HUES48 (cell line): ENCODE results near the gene THOC7.

Experiments
- H3K27ac ChIP-seq: one replicate; pipeline ENCODE4 v1.7.0; 2013; ENCODE audit warnings: low read depth, low read length, inconsistent platforms
- H3K27me3 ChIP-seq: 2 replicates; pipeline ENCODE4 v1.6.1; 2013; ENCODE audit warnings: mild to moderate bottlenecking, low read length; ENCODE audit not compliant: control insufficient read depth, insufficient read depth
- H3K36me3 ChIP-seq: 2 replicates; pipeline ENCODE4 v1.6.1; 2013; ENCODE audit warnings: low read length; ENCODE audit not compliant: control insufficient read depth, insufficient read depth
- H3K4me1 ChIP-seq: 2 replicates; pipeline ENCODE4 v1.6.1; 2013; ENCODE audit warnings: mild to moderate bottlenecking, low read length; ENCODE audit not compliant: control insufficient read depth, insufficient read depth
- H3K4me3 ChIP-seq: 2 replicates; pipeline ENCODE4 v1.5.1; 2013; ENCODE audit warnings: mild to moderate bottlenecking, low read depth, low read length
- H3K9ac ChIP-seq: 2 replicates; pipeline ENCODE4 v1.6.1; 2013; ENCODE audit warnings: mild to moderate bottlenecking, low read depth, low read length, moderate library complexity
- H3K9me3 ChIP-seq: 2 replicates; pipeline ENCODE4 v1.6.1; 2013; ENCODE audit warnings: low read length; ENCODE audit not compliant: control insufficient read depth, insufficient read depth

The THOC7 gene

DNA sequence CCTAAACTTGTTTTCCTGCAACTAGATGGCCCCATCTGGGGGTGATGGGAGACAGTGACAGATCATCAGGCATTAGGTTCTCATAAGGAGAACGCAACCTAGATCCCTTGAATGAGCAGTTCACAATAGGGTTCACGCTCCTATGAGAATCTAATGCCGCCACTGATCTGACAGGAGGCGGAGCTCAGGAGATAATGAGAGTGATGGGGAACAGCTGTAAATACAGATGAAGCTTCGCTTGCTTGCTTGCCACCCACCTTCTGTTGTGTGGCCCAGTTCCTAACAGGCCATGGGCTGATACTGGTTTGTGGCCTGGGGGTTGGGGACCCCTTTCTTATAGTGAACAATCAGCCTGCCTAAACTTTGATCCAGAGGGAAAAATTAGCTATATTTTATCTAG is 59.7 kb downstream of the THOC7 start:
- Histone ChIP-seq H3K36me3 (no peaks in the 10 kb centered on the region), H3K9ac (no peak overlapping the region), H3K27me3 (no peaks in the 10 kb centered on the region; the same call in 1 of the 2 replicates), H3K4me1 (no peaks in the 10 kb centered on the region), H3K9me3 (no peaks in the 10 kb centered on the region), H3K4me3 (no peak overlapping the region), H3K27ac (no peak overlapping the region)

DNA sequence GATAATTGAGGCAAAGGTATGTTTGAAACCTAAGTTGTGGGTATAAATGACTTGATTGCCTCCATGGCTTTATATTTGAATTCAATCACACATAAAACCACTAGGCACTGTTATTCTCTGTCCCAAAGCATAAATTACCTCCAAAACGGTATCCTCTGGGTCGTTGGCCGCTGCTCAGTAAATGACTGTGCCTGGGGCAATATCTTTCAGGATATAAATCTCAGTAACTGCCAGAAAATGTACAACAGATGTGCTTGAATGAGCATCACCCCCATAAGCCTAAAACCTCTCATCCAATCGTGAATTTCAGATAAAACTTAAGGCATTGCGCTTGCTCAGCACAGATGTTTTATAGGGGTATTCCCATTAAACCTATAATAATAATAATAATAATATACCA is 63.5 kb downstream of the THOC7 start:
- H3K27ac ChIP-seq: no peak overlapping the region
- no peaks in the 10 kb centered on the region for H3K36me3 ChIP-seq
- H3K9ac ChIP-seq: no peak overlapping the region
- H3K9me3 ChIP-seq: no peaks in the 10 kb centered on the region
- H3K4me1 ChIP-seq: no peaks in the 10 kb centered on the region
- no peaks in the 10 kb centered on the region; the same call in 1 of the 2 replicates for H3K27me3 ChIP-seq
- H3K4me3 ChIP-seq: no peak overlapping the region

DNA sequence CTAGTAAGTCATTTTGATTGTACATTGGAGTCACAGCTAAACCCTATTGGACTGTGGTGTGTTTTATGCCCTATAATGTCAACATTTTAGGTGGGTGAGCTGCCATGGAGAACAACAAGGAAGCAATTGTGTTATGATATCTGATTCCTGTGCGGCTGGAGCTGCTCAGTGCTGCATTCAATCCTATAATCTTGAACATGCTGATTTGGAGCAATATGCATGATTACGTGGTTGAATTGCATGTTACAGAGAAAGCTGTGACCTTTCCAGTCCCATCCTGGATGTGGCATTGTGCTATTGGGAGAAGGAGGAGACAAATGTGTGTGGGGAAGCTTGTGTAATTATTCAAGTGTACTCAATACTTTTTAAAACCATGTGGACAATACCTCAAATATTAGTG is 64.7 kb downstream of the THOC7 start:
- H3K9ac ChIP-seq: no peak overlapping the region
- no peak overlapping the region for H3K27ac ChIP-seq
- H3K9me3 ChIP-seq: no peaks in the 10 kb centered on the region
- no peak overlapping the region for H3K4me3 ChIP-seq
- no peaks in the 10 kb centered on the region for H3K4me1 ChIP-seq
- H3K36me3 ChIP-seq: no peaks in the 10 kb centered on the region
- H3K27me3 ChIP-seq: no peaks in the 10 kb centered on the region

DNA sequence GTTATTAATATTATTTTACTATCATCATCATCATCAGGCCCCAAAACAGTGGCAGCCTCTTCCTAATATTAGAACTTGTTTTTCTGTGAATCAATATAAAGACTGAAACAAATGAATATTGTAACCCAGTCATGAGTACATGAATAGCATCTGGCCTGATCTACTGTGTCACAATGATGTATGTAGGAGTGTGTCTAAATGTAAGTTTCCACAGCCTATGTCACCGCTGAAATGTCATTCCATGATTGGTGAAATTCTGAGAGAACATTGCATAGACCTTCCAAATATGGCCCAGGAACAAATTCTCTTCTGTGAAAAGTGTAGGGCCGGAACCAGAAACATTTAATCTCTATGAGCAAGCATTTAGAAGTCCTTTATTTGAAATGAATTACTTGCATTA is 65.1 kb downstream of the THOC7 start:
- H3K36me3 ChIP-seq: no peaks in the 10 kb centered on the region
- no peaks in the 10 kb centered on the region for H3K27me3 ChIP-seq
- H3K4me1 ChIP-seq: no peaks in the 10 kb centered on the region
- H3K9ac ChIP-seq: no peak overlapping the region
- no peaks in the 10 kb centered on the region for H3K9me3 ChIP-seq
- no peak overlapping the region for H3K4me3 ChIP-seq
- H3K27ac ChIP-seq: no peak overlapping the region

DNA sequence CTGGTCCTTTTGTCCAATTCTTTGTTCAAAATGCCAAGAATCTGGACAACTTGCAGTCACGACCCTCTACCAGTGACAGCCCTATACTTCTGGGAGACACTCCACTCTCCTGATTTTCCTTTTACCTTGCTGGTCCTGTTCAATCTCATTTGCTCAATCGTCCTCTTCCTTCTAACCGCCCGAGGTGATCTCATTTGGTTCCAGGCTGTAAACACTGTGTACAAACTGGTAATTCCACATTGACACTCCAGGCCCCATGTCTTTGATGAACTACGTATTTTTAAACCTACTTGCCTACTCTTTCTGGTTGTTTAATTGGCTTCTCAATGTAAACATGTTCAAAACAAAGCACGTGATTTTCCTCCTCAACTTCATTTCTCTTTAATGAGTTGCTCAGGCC is 68.2 kb downstream of the THOC7 start:
- Histone ChIP-seq H3K9me3 (no peaks in the 10 kb centered on the region), H3K27ac (no peak overlapping the region)

DNA sequence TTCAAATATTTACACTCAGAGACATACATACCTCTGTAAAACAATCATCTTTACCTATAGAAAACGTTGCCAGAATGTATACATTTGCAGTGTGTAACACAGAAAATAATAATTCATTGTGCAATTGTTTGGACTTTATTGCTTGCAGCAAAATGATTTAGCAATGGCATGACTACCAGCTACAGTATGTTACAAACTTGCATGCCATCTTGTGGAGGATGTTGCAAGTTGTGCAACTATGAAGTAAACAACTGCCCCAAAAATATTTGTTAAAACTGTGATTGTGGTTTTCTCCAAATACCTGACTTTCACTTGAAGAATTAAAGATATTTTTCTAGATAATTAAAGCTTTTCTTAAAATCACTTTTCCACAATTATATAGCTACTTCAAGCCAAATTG is 71.6 kb downstream of the THOC7 start:
- no peak overlapping the region for H3K9ac ChIP-seq
- H3K4me1 ChIP-seq: peaks cover 6% of the 10 kb centered on the region; the same call in 1 of the 2 replicates
- no peak overlapping the region for H3K4me3 ChIP-seq
- H3K27ac ChIP-seq: no peak overlapping the region
- H3K27me3 ChIP-seq: no peaks in the 10 kb centered on the region
- no peaks in the 10 kb centered on the region for H3K36me3 ChIP-seq
- no peaks in the 10 kb centered on the region for H3K9me3 ChIP-seq

More for the DNA sequence above, 68.2 kb downstream of the THOC7 start:
- H3K36me3 ChIP-seq: no peaks in the 10 kb centered on the region
- H3K4me3 ChIP-seq: no peak overlapping the region
- peaks cover 6% of the 10 kb centered on the region; the same call in 1 of the 2 replicates for H3K4me1 ChIP-seq
- H3K27me3 ChIP-seq: no peaks in the 10 kb centered on the region
- no peak overlapping the region for H3K9ac ChIP-seq
